ENCODE results near the gene CCDC90B. TPM values are rescaled to one million over a fixed set of nuclear protein-coding genes. Genes with fewer than 3 reads are reported as not detected.

CCDC90B gene
- total RNA-seq, 1 experiment from 2014 or later = 48.9 TPM

DNA sequence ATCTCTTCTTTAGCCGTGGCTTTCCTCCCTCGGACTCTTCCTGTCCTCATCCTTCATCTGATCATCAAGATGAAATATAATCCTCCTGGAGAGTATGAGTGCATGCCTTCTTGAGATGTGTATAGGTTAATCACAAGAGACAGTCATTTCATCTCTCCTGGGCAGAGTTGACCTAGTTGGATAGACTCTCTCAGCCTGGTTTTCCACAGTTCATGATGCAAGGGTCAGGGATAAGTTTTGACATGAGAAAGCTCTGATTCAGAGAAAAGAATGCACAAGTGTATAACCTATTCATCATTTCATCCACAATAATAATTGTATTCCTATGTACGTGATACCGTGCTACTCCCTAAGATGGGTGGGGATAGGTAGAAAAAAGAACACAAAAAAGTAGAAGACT lies 33.2 kb upstream of the CCDC90B start:
- DNase-seq (ENCODE audit: low spot score) (no peak), ATAC-seq (no peak)
- Mint-ChIP-seq H3K27me3 (ENCODE audit: low read depth) (0 out of 2 replicates have a peak, but pooled peaks cover 4% of the 10 kb centered on the region), H3K4me3 (no peak overlapping the region), H3K9me3 (peaks cover 8% of the 10 kb centered on the region), H3K36me3 (0 out of 2 replicates have a peak, but pooled peaks cover 7% of the 10 kb centered on the region), H3K27ac (no peak overlapping the region), H3K4me1 (no peaks in the 10 kb centered on the region)
- ChIA-PET CTCF (interaction anchor here (1.4 kb wide), 1 partner anchor 26 kb away, joined by 5 read pairs; no protein-coding TSS in a partner anchor), POLR2A (no interaction called here)
- TF ChIP-seq ZNF263 (CRISPR knock-in tag; IDR thresholded peaks at IDR 0.05; ENCODE audit: low read depth) = no peak
- TF ChIP-seq MAX (CRISPR knock-in tag; IDR thresholded peaks at IDR 0.05) = no peak
- TF ChIP-seq ATF1 (CRISPR knock-in tag; IDR thresholded peaks at IDR 0.05) = no peak
- TF ChIP-seq ATF6 (CRISPR knock-in tag; IDR thresholded peaks at IDR 0.05) = no peak
- TF ChIP-seq ESRRA (CRISPR knock-in tag; IDR thresholded peaks at IDR 0.05; ENCODE audit: borderline replicate concordance) = no peak
- TF ChIP-seq ZNF396 (CRISPR knock-in tag; IDR thresholded peaks at IDR 0.05; ENCODE audit: borderline replicate concordance) = no peak
- no peak for TF ChIP-seq IRF1 (CRISPR knock-in tag; IDR thresholded peaks at IDR 0.05)
- TF ChIP-seq NFE2L1 (CRISPR knock-in tag; IDR thresholded peaks at IDR 0.05) = no peak
- TF ChIP-seq ZNF121 (CRISPR knock-in tag; IDR thresholded peaks at IDR 0.05) = no peak
- no peak for TF ChIP-seq ZBTB21 (CRISPR knock-in tag; IDR thresholded peaks at IDR 0.05; ENCODE audit: borderline replicate concordance)
- TF ChIP-seq NFYB (CRISPR knock-in tag; conservative IDR thresholded peaks at IDR 0.05; ENCODE audit: low read depth) = no peak
- no peak for TF ChIP-seq CREB1 (CRISPR knock-in tag; IDR thresholded peaks at IDR 0.05)
- no peak for TF ChIP-seq ZNF219 (CRISPR knock-in tag; IDR thresholded peaks at IDR 0.05; ENCODE audit: borderline replicate concordance)
- no peak for TF ChIP-seq E2F5 (CRISPR knock-in tag; IDR thresholded peaks at IDR 0.05)

GRCh38 chr11:83318931-83319330 lies 32.8 kb upstream of the CCDC90B start:
- Mint-ChIP-seq H3K4me3 (no peak overlapping the region), H3K4me1 (no peaks in the 10 kb centered on the region), H3K27me3 (ENCODE audit: low read depth) (0 out of 2 replicates have a peak, but pooled peaks cover 4% of the 10 kb centered on the region), H3K27ac (no peak overlapping the region), H3K9me3 (peaks cover 8% of the 10 kb centered on the region), H3K36me3 (0 out of 2 replicates have a peak, but pooled peaks cover 7% of the 10 kb centered on the region)
- POLR2A ChIA-PET = no interaction called here
- ATAC-seq (no peak), DNase-seq (ENCODE audit: low spot score) (no peak)
- CTCF ChIA-PET = interaction anchor here (1.4 kb wide), 1 partner anchor 26 kb away, joined by 5 read pairs; no protein-coding TSS in a partner anchor
- TF ChIP-seq MYBL2 (CRISPR knock-in tag; IDR thresholded peaks at IDR 0.05) = no peak
- TF ChIP-seq TEAD4 (CRISPR knock-in tag; IDR thresholded peaks at IDR 0.05) = no peak
- TF ChIP-seq FOXJ3 (CRISPR knock-in tag; IDR thresholded peaks at IDR 0.05; ENCODE audit: borderline replicate concordance) = no peak
- no peak for TF ChIP-seq IRF1 (CRISPR knock-in tag; IDR thresholded peaks at IDR 0.05)
- no peak for TF ChIP-seq AFF4 (CRISPR knock-in tag; IDR thresholded peaks at IDR 0.05; ENCODE audit: borderline replicate concordance)
- TF ChIP-seq, protein P1, sequence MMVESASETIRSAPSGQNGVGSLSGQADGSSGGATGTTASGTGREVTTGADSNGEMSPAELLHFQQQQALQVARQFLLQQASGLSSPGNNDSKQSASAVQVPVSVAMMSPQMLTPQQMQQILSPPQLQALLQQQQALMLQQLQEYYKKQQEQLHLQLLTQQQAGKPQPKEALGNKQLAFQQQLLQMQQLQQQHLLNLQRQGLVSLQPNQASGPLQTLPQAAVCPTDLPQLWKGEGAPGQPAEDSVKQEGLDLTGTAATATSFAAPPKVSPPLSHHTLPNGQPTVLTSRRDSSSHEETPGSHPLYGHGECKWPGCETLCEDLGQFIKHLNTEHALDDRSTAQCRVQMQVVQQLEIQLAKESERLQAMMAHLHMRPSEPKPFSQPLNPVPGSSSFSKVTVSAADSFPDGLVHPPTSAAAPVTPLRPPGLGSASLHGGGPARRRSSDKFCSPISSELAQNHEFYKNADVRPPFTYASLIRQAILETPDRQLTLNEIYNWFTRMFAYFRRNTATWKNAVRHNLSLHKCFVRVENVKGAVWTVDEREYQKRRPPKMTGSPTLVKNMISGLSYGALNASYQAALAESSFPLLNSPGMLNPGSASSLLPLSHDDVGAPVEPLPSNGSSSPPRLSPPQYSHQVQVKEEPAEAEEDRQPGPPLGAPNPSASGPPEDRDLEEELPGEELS (CRISPR knock-in tag; IDR thresholded peaks at IDR 0.05) = no peak
- TF ChIP-seq, protein P2, sequence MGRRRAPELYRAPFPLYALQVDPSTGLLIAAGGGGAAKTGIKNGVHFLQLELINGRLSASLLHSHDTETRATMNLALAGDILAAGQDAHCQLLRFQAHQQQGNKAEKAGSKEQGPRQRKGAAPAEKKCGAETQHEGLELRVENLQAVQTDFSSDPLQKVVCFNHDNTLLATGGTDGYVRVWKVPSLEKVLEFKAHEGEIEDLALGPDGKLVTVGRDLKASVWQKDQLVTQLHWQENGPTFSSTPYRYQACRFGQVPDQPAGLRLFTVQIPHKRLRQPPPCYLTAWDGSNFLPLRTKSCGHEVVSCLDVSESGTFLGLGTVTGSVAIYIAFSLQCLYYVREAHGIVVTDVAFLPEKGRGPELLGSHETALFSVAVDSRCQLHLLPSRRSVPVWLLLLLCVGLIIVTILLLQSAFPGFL (CRISPR knock-in tag; IDR thresholded peaks at IDR 0.05; ENCODE audit: borderline replicate concordance) = no peak
- TF ChIP-seq, protein P3, sequence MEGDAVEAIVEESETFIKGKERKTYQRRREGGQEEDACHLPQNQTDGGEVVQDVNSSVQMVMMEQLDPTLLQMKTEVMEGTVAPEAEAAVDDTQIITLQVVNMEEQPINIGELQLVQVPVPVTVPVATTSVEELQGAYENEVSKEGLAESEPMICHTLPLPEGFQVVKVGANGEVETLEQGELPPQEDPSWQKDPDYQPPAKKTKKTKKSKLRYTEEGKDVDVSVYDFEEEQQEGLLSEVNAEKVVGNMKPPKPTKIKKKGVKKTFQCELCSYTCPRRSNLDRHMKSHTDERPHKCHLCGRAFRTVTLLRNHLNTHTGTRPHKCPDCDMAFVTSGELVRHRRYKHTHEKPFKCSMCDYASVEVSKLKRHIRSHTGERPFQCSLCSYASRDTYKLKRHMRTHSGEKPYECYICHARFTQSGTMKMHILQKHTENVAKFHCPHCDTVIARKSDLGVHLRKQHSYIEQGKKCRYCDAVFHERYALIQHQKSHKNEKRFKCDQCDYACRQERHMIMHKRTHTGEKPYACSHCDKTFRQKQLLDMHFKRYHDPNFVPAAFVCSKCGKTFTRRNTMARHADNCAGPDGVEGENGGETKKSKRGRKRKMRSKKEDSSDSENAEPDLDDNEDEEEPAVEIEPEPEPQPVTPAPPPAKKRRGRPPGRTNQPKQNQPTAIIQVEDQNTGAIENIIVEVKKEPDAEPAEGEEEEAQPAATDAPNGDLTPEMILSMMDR (IDR thresholded peaks at IDR 0.05) = no peak

All from WTC11 (cell line).